Brain microvascular endothelial cell (primary cell): ENCODE results near the gene CWC22.

Experiments
- DNase-seq: peaks from one replicate; pipeline ENCODE4 v3.0.0-alpha.2; 2020
- H3K27ac ChIP-seq: fragments of 250-450 bp; sonication (Bioruptor Pico); 2 replicates; pipeline ENCODE4 v1.5.1; 2020; ENCODE audit warnings: mild to moderate bottlenecking, moderate library complexity
- H3K27me3 ChIP-seq: fragments of 250-450 bp; sonication (Bioruptor Pico); replicated peaks from 2 replicates; pipeline ENCODE4 v1.5.1; 2020; ENCODE audit warnings: mild to moderate bottlenecking
- H3K36me3 ChIP-seq: fragments of 250-450 bp; sonication (Bioruptor Pico); replicated peaks from 2 replicates; pipeline ENCODE4 v1.5.1; 2020; ENCODE audit warnings: mild to moderate bottlenecking
- H3K4me3 ChIP-seq: 2 replicates; pipeline ENCODE4 v1.5.1; 2011; ENCODE audit warnings: low read depth, mild to moderate bottlenecking, control low read depth, low read length, moderate library complexity
- in situ Hi-C: cut with HindIII; loops from 2 replicates; pipeline ENCODE4 v1.10.0; 2017; ENCODE audit warnings: low sequenced_read_pairs, low pct_ligation_motif_present
- TF ChIP-seq, protein P1 (sequence below): IDR thresholded peaks from 2 replicates; pipeline ENCODE4 v1.5.1; 2011; ENCODE audit warnings: low read depth, mild to moderate bottlenecking, moderate library complexity, low read length, control low read depth, inconsistent platforms; ENCODE audit errors: missing control alignments

CWC22 gene

GRCh38 chr2:179990676-179991317 lies 16.3 kb downstream of the CWC22 start:
- Histone ChIP-seq H3K27ac (no peak overlapping the region), H3K27me3 (no peaks in the 10 kb centered on the region), H3K4me3 (no peak overlapping the region), H3K36me3 (peaks cover 14% of the 10 kb centered on the region)
- in situ Hi-C loops, result no loop called here
- DNase-seq, result no peak
- TF ChIP-seq, protein P1, sequence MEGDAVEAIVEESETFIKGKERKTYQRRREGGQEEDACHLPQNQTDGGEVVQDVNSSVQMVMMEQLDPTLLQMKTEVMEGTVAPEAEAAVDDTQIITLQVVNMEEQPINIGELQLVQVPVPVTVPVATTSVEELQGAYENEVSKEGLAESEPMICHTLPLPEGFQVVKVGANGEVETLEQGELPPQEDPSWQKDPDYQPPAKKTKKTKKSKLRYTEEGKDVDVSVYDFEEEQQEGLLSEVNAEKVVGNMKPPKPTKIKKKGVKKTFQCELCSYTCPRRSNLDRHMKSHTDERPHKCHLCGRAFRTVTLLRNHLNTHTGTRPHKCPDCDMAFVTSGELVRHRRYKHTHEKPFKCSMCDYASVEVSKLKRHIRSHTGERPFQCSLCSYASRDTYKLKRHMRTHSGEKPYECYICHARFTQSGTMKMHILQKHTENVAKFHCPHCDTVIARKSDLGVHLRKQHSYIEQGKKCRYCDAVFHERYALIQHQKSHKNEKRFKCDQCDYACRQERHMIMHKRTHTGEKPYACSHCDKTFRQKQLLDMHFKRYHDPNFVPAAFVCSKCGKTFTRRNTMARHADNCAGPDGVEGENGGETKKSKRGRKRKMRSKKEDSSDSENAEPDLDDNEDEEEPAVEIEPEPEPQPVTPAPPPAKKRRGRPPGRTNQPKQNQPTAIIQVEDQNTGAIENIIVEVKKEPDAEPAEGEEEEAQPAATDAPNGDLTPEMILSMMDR, result no peak

GRCh38 chr2:179987916-179988315 lies 19.2 kb downstream of the CWC22 start:
- TF ChIP-seq, protein P1, result no peak
- no peak overlapping the region for H3K4me3 ChIP-seq
- H3K27ac ChIP-seq, result no peak overlapping the region
- peaks cover 19% of the 10 kb centered on the region for H3K36me3 ChIP-seq
- H3K27me3 ChIP-seq, result no peaks in the 10 kb centered on the region
- DNase-seq, result no peak
- in situ Hi-C loops, result no loop called here

DNA sequence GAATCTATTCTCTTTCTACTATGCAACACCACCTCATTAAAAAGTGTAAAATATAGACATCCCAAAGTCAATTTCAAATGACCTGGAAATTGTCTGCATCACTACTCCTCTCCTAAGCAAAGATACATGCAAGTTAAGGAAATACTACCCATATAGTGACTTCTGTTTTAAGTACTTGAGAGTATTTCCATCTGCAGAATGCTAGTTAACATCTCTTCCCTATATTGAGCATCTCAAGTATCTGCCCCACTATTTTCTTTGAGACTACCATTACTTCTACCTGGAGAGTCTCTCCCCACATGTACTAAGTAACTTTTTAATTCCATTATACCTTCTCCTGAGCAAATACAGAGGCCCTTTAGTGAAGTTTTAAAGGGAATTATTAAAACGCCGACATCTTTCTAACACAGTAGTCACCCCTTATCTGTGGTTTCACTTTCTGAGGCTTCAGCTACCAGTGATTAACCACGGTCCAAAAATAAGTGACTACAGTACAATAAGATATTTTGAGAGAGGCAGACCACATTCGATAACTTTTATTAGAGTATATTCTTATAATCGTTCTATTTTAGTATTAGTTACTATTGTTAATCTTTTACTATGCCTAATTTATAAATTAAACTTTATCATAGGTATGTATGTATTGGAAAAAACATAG lies 21.8 kb downstream of the CWC22 start:
- H3K36me3 ChIP-seq, result peaks cover 15% of the 10 kb centered on the region
- in situ Hi-C loops, result no loop called here
- peak; percentile 14 for DNase-seq

DNA sequence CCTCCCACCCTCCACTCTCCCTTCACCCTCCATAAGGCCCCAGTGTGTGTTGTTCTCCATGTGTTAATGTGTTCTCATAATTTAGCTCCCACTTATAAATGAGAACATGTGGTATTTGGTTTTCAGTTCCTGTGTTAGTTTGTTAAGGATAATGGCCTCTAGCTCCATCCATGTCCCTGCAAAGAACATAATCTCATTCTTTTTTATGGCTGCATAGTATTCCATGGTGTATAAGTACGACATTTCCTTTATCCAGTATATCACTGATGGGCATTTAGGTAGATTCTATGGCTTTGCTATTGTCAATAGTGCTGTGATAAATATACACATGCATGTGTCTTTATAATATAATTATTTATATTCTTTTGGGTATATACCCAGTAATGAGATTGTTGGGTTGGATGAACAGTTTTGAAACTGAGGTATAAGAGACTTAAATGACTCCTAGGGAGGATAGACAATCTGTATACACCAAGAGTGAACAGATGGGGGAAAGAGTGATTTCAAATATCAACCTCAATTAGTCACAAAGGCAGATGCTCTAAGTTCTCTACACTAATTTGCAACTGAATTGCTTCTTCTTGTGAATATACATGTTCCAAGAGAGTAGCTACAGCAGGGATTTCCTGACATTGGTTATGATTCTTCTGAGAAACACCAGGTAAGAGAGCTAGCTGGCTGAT lies 23.7 kb downstream of the CWC22 start:
- in situ Hi-C loops, result no loop called here

More for the DNA sequence above, 21.8 kb downstream of the CWC22 start:
- no peak overlapping the region for H3K4me3 ChIP-seq
- TF ChIP-seq, protein P1, result no peak
- no peaks in the 10 kb centered on the region for H3K27me3 ChIP-seq
- H3K27ac ChIP-seq, result no peak overlapping the region

GRCh38 chr2:179981085-179981484 lies 26.0 kb downstream of the CWC22 start:
- TF ChIP-seq, protein P1, result no peak
- peak; percentile 6 for DNase-seq
- Histone ChIP-seq H3K4me3 (no peak overlapping the region), H3K36me3 (peaks cover 14% of the 10 kb centered on the region), H3K27me3 (no peaks in the 10 kb centered on the region), H3K27ac (no peak overlapping the region)
- in situ Hi-C loops, result no loop called here

More for the DNA sequence above, 23.7 kb downstream of the CWC22 start:
- peaks cover 15% of the 10 kb centered on the region for H3K36me3 ChIP-seq
- TF ChIP-seq, protein P1, result no peak
- DNase-seq, result no peak
- H3K27ac ChIP-seq, result no peak overlapping the region
- H3K4me3 ChIP-seq, result no peak overlapping the region
- H3K27me3 ChIP-seq, result no peaks in the 10 kb centered on the region
